CD14-positive monocyte (primary cell): ENCODE data around the gene MMD2. TPM values are rescaled to one million over a fixed set of nuclear protein-coding genes. Genes with fewer than 3 reads are reported as not detected.
"Not testable (repeated sequence)": the region's sequence is repeated elsewhere in the genome, so short reads cannot be mapped to it uniquely, and the experiment has no call there.

Experiments used
- DNase-seq, 3 donors: peaks; one replicate each; pipeline ENCODE4 v3.0.0-alpha.2; 2011 to 2022
- H2AFZ ChIP-seq: 2 replicates; pipeline ENCODE4 v1.6.0; 2012; ENCODE audit warnings: mild to moderate bottlenecking, low read depth, low read length, inconsistent platforms; ENCODE audit not compliant: insufficient read depth, poor library complexity, severe bottlenecking
- H3K27ac ChIP-seq, 2 donors: 1 replicate in 1 of 2; 2 replicates in 1 of 2; pipeline ENCODE4 v1.5.1; 2012 to 2013; ENCODE audit warnings: low read length in 2 of 2, control low read depth in 1 of 2, inconsistent platforms in 1 of 2, low read depth in 1 of 2, mild to moderate bottlenecking in 1 of 2
- H3K27me3 ChIP-seq, 2 donors: one replicate each; pipeline versions ENCODE4 v1.6.0 to v1.6.1; 2011 to 2013; ENCODE audit warnings: low read length in 2 of 2; ENCODE audit not compliant: control insufficient read depth in 2 of 2, insufficient read depth in 2 of 2
- H3K36me3 ChIP-seq, 2 donors: replicated peaks in 1 of 2; 1 replicate in 1 of 2; 2 replicates in 1 of 2; pipeline versions ENCODE4 v1.5.1 to v1.6.1; 2012 to 2013; ENCODE audit warnings: low read length in 2 of 2, control low read depth in 1 of 2, inconsistent platforms in 1 of 2, mild to moderate bottlenecking in 1 of 2; ENCODE audit not compliant: insufficient read depth in 2 of 2, control insufficient read depth in 1 of 2
- H3K4me1 ChIP-seq, 2 donors: 1 replicate in 1 of 2; 2 replicates in 1 of 2; pipeline versions ENCODE4 v1.5.1 to v1.6.1; 2012 to 2013; ENCODE audit warnings: low read length in 2 of 2, control low read depth in 1 of 2, inconsistent platforms in 1 of 2, mild to moderate bottlenecking in 1 of 2, moderate library complexity in 1 of 2; ENCODE audit not compliant: insufficient read depth in 2 of 2, control insufficient read depth in 1 of 2
- H3K4me2 ChIP-seq: replicated peaks from 2 replicates; pipeline ENCODE3; 2012; ENCODE audit warnings: low read length, moderate library complexity, mild to moderate bottlenecking; ENCODE audit not compliant: poor library complexity, severe bottlenecking; ENCODE audit errors: extremely low read depth
- H3K4me3 ChIP-seq, 3 experiments: fragments of 200-600 bp in 1 of 3; sonication (generic) in 1 of 3; replicated peaks in 1 of 3; 1 replicate in 2 of 3; 2 replicates in 1 of 3; pipeline ENCODE4 v1.5.1; 2011 to 2013; ENCODE audit warnings: low read length in 3 of 3, mild to moderate bottlenecking in 3 of 3, control low read depth in 2 of 3, low read depth in 2 of 3, inconsistent platforms in 1 of 3, moderate library complexity in 1 of 3
- H3K79me2 ChIP-seq: 2 replicates; pipeline ENCODE4 v1.6.0; 2012; ENCODE audit warnings: mild to moderate bottlenecking, control low read depth, inconsistent platforms, low read length, moderate library complexity; ENCODE audit not compliant: insufficient read depth
- H3K9ac ChIP-seq: 2 replicates; pipeline ENCODE4 v1.6.0; 2017; ENCODE audit warnings: low read length, mild to moderate bottlenecking; ENCODE audit not compliant: insufficient read depth, poor library complexity, severe bottlenecking
- H3K9me3 ChIP-seq, 2 donors: replicated peaks in 1 of 2; 1 replicate in 1 of 2; 2 replicates in 1 of 2; pipeline versions ENCODE4 v1.5.1 to v1.6.1; 2012 to 2013; ENCODE audit warnings: low read length in 2 of 2, control low read depth in 1 of 2; ENCODE audit not compliant: control insufficient read depth in 1 of 2, insufficient read depth in 1 of 2
- H4K20me1 ChIP-seq: 2 replicates; pipeline ENCODE4 v1.6.0; 2012; ENCODE audit warnings: mild to moderate bottlenecking, low read length, control low read depth, moderate library complexity; ENCODE audit not compliant: insufficient read depth
- H3K27ac Mint-ChIP-seq, 7 donors: one replicate each; pipeline ENCODE4 v1.8.0; 2020; ENCODE audit warnings: mild to moderate bottlenecking in 7 of 7, mixed read lengths in 7 of 7, moderate library complexity in 6 of 7, inconsistent platforms in 2 of 7
- H3K27me3 Mint-ChIP-seq, 3 donors: one replicate each; pipeline ENCODE4 v1.8.0; 2021 to 2022; ENCODE audit warnings: low read depth in 3 of 3, mild to moderate bottlenecking in 3 of 3, mixed read lengths in 3 of 3, moderate library complexity in 3 of 3, inconsistent platforms in 1 of 3
- H3K36me3 Mint-ChIP-seq, 2 donors: one replicate each; pipeline ENCODE4 v1.8.0; 2020; ENCODE audit warnings: mixed read lengths in 2 of 2, inconsistent platforms in 1 of 2, mild to moderate bottlenecking in 1 of 2
- H3K4me1 Mint-ChIP-seq: one replicate; pipeline ENCODE4 v1.8.0; 2020; ENCODE audit warnings: mild to moderate bottlenecking, mixed read lengths
- H3K4me3 Mint-ChIP-seq, 2 donors: one replicate each; pipeline ENCODE4 v1.8.0; 2020; ENCODE audit warnings: mild to moderate bottlenecking in 2 of 2, mixed read lengths in 2 of 2, moderate library complexity in 1 of 2
- H3K9me3 Mint-ChIP-seq, 7 donors: one replicate each; pipeline ENCODE4 v1.8.0; 2020 to 2022; ENCODE audit warnings: mixed read lengths in 7 of 7, mild to moderate bottlenecking in 6 of 7, moderate library complexity in 6 of 7, inconsistent platforms in 2 of 7
- CTCF ChIP-seq: fragments of 200-600 bp; IDR thresholded peaks from one replicate; pipeline ENCODE4 v1.8.0; 2022; ENCODE audit warnings: antibody characterized with exemption, mild to moderate bottlenecking
- WGBS: methylation state at CpG from one replicate; pipeline ENCODE4 v1.1.5; 2013; ENCODE audit warnings: missing lambda C conversion rate; ENCODE audit not compliant: insufficient coverage; 5-methylcytosine and 5-hydroxymethylcytosine counted together
- intact Hi-C, 2 donors: fragments of 100-400 bp; cut with micrococcal nuclease; formaldehyde crosslinking; loops; one replicate each; pipeline versions ENCODE4 v1.15.0 to v1.15.1; 2023
- polyA plus RNA-seq, 3 donors: library from polyadenylated mRNA; depleted of rRNA in 1 of 3; unstranded in 2 of 3; stranded (reverse) in 1 of 3; fragments of 300-500 nt in 2 of 3; fragments of >200 nt in 1 of 3; fragmentation: Illumina TruSeq in 2 of 3; gene quantifications; 1 replicate in 2 of 3; 2 replicates in 1 of 3; pipeline ENCODE4 v1.2.3, GENCODE V29; 2012 to 2021

MMD2 gene
- polyA plus RNA-seq, 3 donors: not detected

GRCh38 chr7:4995429-4995969, 36.5 kb upstream of the MMD2 start:
- Mint-ChIP-seq H3K27me3 (peaks cover 0 to 4% (median 0%) of the 10 kb centered on the region in 3 donors), H3K36me3 (peaks cover 75 to 86% of the 10 kb centered on the region in 2 donors), H3K9me3 (peaks cover 0 to 2% (median 0%) of the 10 kb centered on the region in 7 donors), H3K27ac (peak overlapping the region in 2 of 7 donors; percentile 38 to 45), H3K4me3 (no peak overlapping the region), H3K4me1 (no peaks in the 10 kb centered on the region)
- Histone ChIP-seq H3K36me3 (peaks cover 58 to 88% of the 10 kb centered on the region in 2 donors), H3K9me3 (no peaks in the 10 kb centered on the region), H3K27me3 (no peaks in the 10 kb centered on the region), H3K4me2 (no peak overlapping the region), H4K20me1 (no peaks in the 10 kb centered on the region), H3K27ac (no peak overlapping the region), H3K4me1 (no peaks in the 10 kb centered on the region), H3K79me2 (no peaks in the 10 kb centered on the region), H3K4me3 (no peak overlapping the region), H2AFZ (no peak overlapping the region), H3K9ac (no peak overlapping the region)
- DNase-seq: no peak
- intact Hi-C loops: no loop called here
- WGBS: 94% methylated on average over 10 of the region's 10 CpGs
- TF ChIP-seq CTCF: no peak

GRCh38 chr7:4993471-4993870, 34.5 kb upstream of the MMD2 start:
- Mint-ChIP-seq H3K36me3 (peaks cover 79 to 88% of the 10 kb centered on the region in 2 donors), H3K9me3 (peaks cover 0 to 2% (median 0%) of the 10 kb centered on the region in 7 donors), H3K27ac (peak overlapping the region in 1 of 7 donors; percentile 44), H3K27me3 (peaks cover 0 to 2% (median 0%) of the 10 kb centered on the region in 3 donors), H3K4me3 (no peak overlapping the region), H3K4me1 (peaks cover 6% of the 10 kb centered on the region)
- H4K20me1 ChIP-seq: no peaks in the 10 kb centered on the region
- no peaks in the 10 kb centered on the region for H3K27me3 ChIP-seq
- H2AFZ ChIP-seq: no peak overlapping the region
- peaks cover 66 to 96% of the 10 kb centered on the region in 2 donors for H3K36me3 ChIP-seq
- WGBS: 96% methylated on average over 7 of the region's 8 CpGs
- H3K4me2 ChIP-seq: no peak overlapping the region
- no peaks in the 10 kb centered on the region for H3K9me3 ChIP-seq
- TF ChIP-seq CTCF: no peak
- no peaks in the 10 kb centered on the region for H3K79me2 ChIP-seq
- no peak overlapping the region for H3K27ac ChIP-seq
- H3K4me1 ChIP-seq: no peaks in the 10 kb centered on the region
- no peak overlapping the region for H3K9ac ChIP-seq
- H3K4me3 ChIP-seq: no peak overlapping the region
- no peak for DNase-seq
- intact Hi-C loops: no loop called here

GRCh38 chr7:4982741-4983140, 23.8 kb upstream of the MMD2 start:
- H3K4me1 ChIP-seq, H3K4me1 Mint-ChIP-seq, H3K4me3 ChIP-seq, DNase-seq, intact Hi-C loops, H3K27ac Mint-ChIP-seq, H3K9ac ChIP-seq, H3K79me2 ChIP-seq, H3K4me3 Mint-ChIP-seq, H3K27ac ChIP-seq, H4K20me1 ChIP-seq, H3K4me2 ChIP-seq, H2AFZ ChIP-seq, H3K9me3 ChIP-seq, H3K27me3 Mint-ChIP-seq, H3K9me3 Mint-ChIP-seq, H3K27me3 ChIP-seq: not testable (repeated sequence)
- no CpG with 5 or more reads among the region's 2 CpGs for WGBS
- H3K36me3 Mint-ChIP-seq: peaks cover 69 to 86% of the 10 kb centered on the region in 2 donors
- peaks cover 48 to 72% of the 10 kb centered on the region in 2 donors for H3K36me3 ChIP-seq
